Vagina (tissue), 2 donors: ENCODE results near the gene RBPJ. TPM values are rescaled to one million over a fixed set of nuclear protein-coding genes. Genes with fewer than 3 reads are reported as not detected.
"Not testable (repeated sequence)": the region's sequence is repeated elsewhere in the genome, so short reads cannot be mapped to it uniquely, and the experiment has no call there.

Source experiments
- DNase-seq, 2 donors: peaks; one replicate each; pipeline ENCODE4 v3.0.0-alpha.2; 2017; ENCODE audit errors: extremely low spot score in 2 of 2
- H3K27ac ChIP-seq: fragments of 200-600 bp; sonication (generic); one replicate; pipeline ENCODE4 v1.5.1; 2019
- H3K27me3 ChIP-seq: fragments of 200-600 bp; sonication (generic); one replicate; pipeline ENCODE4 v1.5.1; 2019
- H3K36me3 ChIP-seq, 2 donors: fragments of 200-600 bp; sonication (generic); one replicate each; pipeline ENCODE4 v1.5.1; 2017 to 2019
- H3K4me1 ChIP-seq: fragments of 200-600 bp; sonication (generic); one replicate; pipeline ENCODE4 v1.5.1; 2019
- H3K4me3 ChIP-seq, 2 donors: fragments of 200-600 bp; sonication (generic); 1 replicate in 1 of 2; 2 replicates in 1 of 2; pipeline ENCODE4 v1.5.1; 2016 to 2019
- H3K9me3 ChIP-seq: fragments of 200-600 bp; sonication (generic); one replicate; pipeline ENCODE4 v1.5.1; 2019
- POLR2A ChIP-seq, 2 donors: fragments of 450-650 bp; IDR thresholded peaks; one replicate each; pipeline ENCODE4 v1.6.1; 2017; ENCODE audit warnings: antibody characterized with exemption in 2 of 2, mild to moderate bottlenecking in 2 of 2, moderate library complexity in 2 of 2
- POLR2AphosphoS5 ChIP-seq, 2 donors: sonication (generic); formaldehyde crosslinking; IDR thresholded peaks; one replicate each; pipeline ENCODE4 v1.9.0; 2017; ENCODE audit warnings: antibody characterized with exemption in 2 of 2, mild to moderate bottlenecking in 2 of 2, low read depth in 1 of 2; ENCODE audit not compliant: insufficient read depth in 1 of 2
- intact Hi-C: fragments of 100-400 bp; cut with DNase I; formaldehyde crosslinking; loops from one replicate; pipeline ENCODE4 v1.15.1; 2023
- total RNA-seq: library from RNA; depleted of rRNA; stranded (reverse); fragments of >200 nt; gene quantifications from one replicate; pipeline ENCODE4 v1.2.3, GENCODE V29; 2016
- TF ChIP-seq, protein P1 (sequence below), 3 experiments: fragments of 450-650 bp in 2 of 3; fragments of 200-600 bp in 1 of 3; sonication (generic) in 1 of 3; IDR thresholded peaks; one replicate each; pipeline ENCODE4 v1.5.1; 2017 to 2019; ENCODE audit warnings: antibody characterized with exemption in 3 of 3, mild to moderate bottlenecking in 2 of 3, moderate library complexity in 2 of 3

RBPJ gene
- total RNA-seq, 1 donor from 2014 or later = 50.8 TPM

DNA sequence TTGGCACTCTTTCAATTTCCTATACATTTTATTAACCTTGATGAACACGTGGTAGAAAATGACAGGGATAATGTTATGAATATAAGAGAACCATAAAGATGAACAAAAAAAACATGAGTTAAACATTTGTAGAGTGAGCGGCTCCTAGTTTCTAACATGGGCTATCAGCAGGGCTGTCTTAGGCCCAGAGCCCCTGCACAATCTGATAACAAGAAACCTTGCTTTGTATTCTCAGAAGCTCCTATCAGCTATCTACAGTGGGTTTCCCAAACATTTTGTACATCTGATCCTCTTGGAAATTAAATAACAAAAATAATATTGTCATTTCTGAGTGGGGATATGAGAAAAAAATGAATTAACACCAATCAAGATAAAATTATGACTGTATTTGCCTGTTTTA lies 10.6 kb upstream of the RBPJ start:
- TF ChIP-seq POLR2A (IDR thresholded peaks at IDR 0.05) (no peak), POLR2AphosphoS5 (IDR thresholded peaks at IDR 0.05; ENCODE audit: insufficient read depth in 1 of 2, low read depth in 1 of 2) (no peak)
- TF ChIP-seq, protein P1, sequence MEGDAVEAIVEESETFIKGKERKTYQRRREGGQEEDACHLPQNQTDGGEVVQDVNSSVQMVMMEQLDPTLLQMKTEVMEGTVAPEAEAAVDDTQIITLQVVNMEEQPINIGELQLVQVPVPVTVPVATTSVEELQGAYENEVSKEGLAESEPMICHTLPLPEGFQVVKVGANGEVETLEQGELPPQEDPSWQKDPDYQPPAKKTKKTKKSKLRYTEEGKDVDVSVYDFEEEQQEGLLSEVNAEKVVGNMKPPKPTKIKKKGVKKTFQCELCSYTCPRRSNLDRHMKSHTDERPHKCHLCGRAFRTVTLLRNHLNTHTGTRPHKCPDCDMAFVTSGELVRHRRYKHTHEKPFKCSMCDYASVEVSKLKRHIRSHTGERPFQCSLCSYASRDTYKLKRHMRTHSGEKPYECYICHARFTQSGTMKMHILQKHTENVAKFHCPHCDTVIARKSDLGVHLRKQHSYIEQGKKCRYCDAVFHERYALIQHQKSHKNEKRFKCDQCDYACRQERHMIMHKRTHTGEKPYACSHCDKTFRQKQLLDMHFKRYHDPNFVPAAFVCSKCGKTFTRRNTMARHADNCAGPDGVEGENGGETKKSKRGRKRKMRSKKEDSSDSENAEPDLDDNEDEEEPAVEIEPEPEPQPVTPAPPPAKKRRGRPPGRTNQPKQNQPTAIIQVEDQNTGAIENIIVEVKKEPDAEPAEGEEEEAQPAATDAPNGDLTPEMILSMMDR (IDR thresholded peaks at IDR 0.05) = no peak
- H3K4me3 ChIP-seq = no peak overlapping the region
- H3K27me3 ChIP-seq = no peaks in the 10 kb centered on the region
- no peak for DNase-seq
- H3K36me3 ChIP-seq = no peaks in the 10 kb centered on the region
- no peaks in the 10 kb centered on the region for H3K9me3 ChIP-seq
- no peak overlapping the region for H3K27ac ChIP-seq
- H3K4me1 ChIP-seq = no peaks in the 10 kb centered on the region
- intact Hi-C loops = no loop called here

DNA sequence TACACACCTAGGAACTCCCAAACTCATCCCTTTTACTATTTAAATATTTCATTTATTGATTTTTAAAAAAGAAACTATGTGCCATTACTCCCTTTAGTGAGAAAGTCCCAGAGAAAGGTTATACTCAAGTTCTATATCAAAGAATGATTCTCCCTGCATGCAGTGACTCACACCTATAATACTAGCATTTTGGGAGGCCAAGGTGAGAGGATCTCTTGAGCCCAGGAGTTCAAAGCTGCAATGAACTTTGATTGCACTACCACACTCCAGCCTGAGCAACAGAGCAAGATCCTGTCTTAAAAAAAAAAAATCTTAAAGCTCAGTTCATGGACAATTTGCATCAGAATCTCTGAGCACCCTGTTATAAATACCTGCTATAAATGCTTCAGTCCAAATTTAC lies 9.2 kb upstream of the RBPJ start:
- no peaks in the 10 kb centered on the region for H3K36me3 ChIP-seq
- intact Hi-C loops = no loop called here
- H3K4me3 ChIP-seq = no peak overlapping the region
- TF ChIP-seq, protein P1 (IDR thresholded peaks at IDR 0.05) = no peak
- TF ChIP-seq POLR2A (IDR thresholded peaks at IDR 0.05) (no peak), POLR2AphosphoS5 (IDR thresholded peaks at IDR 0.05; ENCODE audit: insufficient read depth in 1 of 2, low read depth in 1 of 2) (no peak)
- no peaks in the 10 kb centered on the region for H3K9me3 ChIP-seq
- H3K27ac ChIP-seq = no peak overlapping the region
- DNase-seq = no peak
- H3K27me3 ChIP-seq = no peaks in the 10 kb centered on the region
- H3K4me1 ChIP-seq = no peaks in the 10 kb centered on the region

DNA sequence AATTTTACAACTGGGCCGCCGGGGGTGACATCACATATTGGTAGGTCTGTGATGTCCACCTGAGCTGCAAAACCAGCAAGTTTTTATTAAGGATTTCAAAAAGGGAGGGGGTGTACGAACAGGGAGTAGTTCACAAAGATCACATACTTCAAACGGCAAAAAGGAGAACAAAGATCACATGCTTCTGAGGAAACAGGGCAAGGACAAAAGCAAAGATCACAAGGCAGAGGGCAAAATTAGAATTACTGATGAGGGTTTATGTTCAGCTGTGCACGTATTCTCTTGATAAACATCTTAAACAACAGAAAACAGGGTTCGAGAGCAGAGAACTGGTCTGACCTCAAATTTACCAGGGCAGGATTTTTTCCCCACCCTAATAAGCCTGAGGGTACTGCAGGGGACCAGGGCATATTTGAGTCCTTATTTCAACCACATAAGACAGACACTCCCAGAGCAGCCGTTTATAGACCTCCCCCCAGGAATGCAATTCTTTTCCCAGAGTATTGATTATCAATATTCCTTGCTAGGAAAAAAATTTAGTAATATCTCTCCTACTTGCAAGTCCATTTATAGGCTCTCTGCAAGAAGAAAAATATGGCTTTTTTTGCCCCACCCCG lies 5.4 kb upstream of the RBPJ start:
- H3K27ac ChIP-seq, H3K9me3 ChIP-seq, H3K36me3 ChIP-seq, intact Hi-C loops, H3K4me3 ChIP-seq, H3K27me3 ChIP-seq, DNase-seq: not testable (repeated sequence)
- peaks cover 11% of the 10 kb centered on the region for H3K4me1 ChIP-seq

DNA sequence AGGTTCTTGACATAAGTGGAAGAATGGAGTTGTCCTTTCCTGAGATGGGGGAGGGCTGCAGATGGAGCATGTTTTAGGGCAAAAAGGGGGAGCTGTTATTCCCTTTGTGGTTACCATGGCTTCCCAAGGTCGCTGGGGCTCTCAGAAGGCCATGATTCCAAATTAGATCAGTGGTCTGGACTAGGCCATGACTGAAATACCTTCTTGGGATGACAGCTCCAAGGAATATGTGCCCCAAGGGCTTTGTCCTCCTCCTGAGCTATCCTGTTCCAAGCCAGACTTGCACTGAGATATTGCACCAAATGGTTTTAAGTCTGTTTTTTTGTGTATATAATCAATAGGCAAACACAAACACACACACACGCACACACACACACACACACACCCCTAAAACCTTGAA lies 3.0 kb upstream of the RBPJ start:
- no peak overlapping the region for H3K4me3 ChIP-seq
- TF ChIP-seq, protein P1 (IDR thresholded peaks at IDR 0.05) = no peak
- TF ChIP-seq POLR2A (IDR thresholded peaks at IDR 0.05) (no peak), POLR2AphosphoS5 (IDR thresholded peaks at IDR 0.05; ENCODE audit: insufficient read depth in 1 of 2, low read depth in 1 of 2) (no peak)
- H3K27ac ChIP-seq = no peak overlapping the region
- no peaks in the 10 kb centered on the region for H3K36me3 ChIP-seq
- H3K9me3 ChIP-seq = no peaks in the 10 kb centered on the region
- no peaks in the 10 kb centered on the region for H3K27me3 ChIP-seq
- H3K4me1 ChIP-seq = peaks cover 21% of the 10 kb centered on the region
- DNase-seq = no peak
- intact Hi-C loops = no loop called here

DNA sequence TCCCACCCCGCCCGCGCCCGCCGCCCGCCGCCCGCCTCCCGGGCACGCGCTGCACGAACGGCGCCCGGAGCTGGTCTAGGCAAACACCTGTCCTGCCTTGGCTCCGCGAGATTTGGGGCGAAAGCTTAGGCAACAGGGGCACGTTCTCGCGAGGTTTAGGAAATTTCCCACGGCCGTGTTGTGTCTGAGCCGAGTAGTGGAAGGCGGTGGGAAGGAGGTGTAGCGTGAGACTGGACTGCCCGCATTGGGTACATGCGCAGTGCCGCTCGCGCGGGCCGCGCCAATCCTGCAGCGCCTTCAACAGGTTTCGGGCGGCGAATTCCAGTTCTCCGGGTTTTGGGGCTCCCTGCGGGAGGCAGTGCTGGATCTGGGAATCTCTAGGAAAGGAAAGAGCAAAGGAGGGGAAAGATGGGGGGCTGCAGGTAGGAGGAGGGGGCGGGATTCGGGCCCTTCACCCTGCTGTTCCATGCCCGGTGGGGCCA lies 1.3 kb upstream of the RBPJ start:
- TF ChIP-seq POLR2A (IDR thresholded peaks at IDR 0.05) (peak in 1 of 2 donors; percentile 46), POLR2AphosphoS5 (IDR thresholded peaks at IDR 0.05; ENCODE audit: insufficient read depth in 1 of 2, low read depth in 1 of 2) (peak; percentile 67 to 80)
- TF ChIP-seq, protein P1 (IDR thresholded peaks at IDR 0.05) = no peak
- intact Hi-C loops = no loop called here
- Histone ChIP-seq H3K4me1 (peaks cover 38% of the 10 kb centered on the region), H3K27ac (peak overlapping the region; percentile 98), H3K9me3 (no peaks in the 10 kb centered on the region), H3K27me3 (no peaks in the 10 kb centered on the region), H3K4me3 (peak overlapping the region; percentile 83 to 88), H3K36me3 (no peaks in the 10 kb centered on the region)
- DNase-seq = peak in 1 of 2 donors; percentile 99
